A549 (cell line): Measurements from ENCODE around the gene TRMT10C. TPM values are rescaled to one million over a fixed set of nuclear protein-coding genes. Genes with fewer than 3 reads are reported as not detected.
"Not testable (repeated sequence)": the region's sequence is repeated elsewhere in the genome, so short reads cannot be mapped to it uniquely, and the experiment has no call there.

ENCODE experiments used
- ATAC-seq, 2 experiments: fragments of 200-7000 bp in 1 of 2; fragments of >200 bp in 1 of 2; cut with Nextera tagmentation in 1 of 2; cut with Tn5 transposase in 1 of 2; 3 replicates each; pipeline versions ENCODE4 v1.8.0 to v1.9.1; 2018 to 2020; ENCODE audit warnings: mild to moderate bottlenecking in 1 of 2, moderate library complexity in 1 of 2
- CTCF ChIA-PET: fragments of 300-600 bp; sonication (Branson Sonifier 250); formaldehyde crosslinking; extraction: SDS; loops from one replicate; lab custom pipeline; 2021; ENCODE audit warnings: antibody characterized with exemption, inconsistent platforms; lab: Yijun Ruan, JAX
- POLR2A ChIA-PET: fragments of 350-600 bp; formaldehyde crosslinking; extraction: SDS; loops from one replicate; lab custom pipeline; 2021; ENCODE audit warnings: antibody characterized with exemption, inconsistent platforms; lab: Yijun Ruan, JAX
- DNase-seq, 2 experiments: peaks; one replicate each; pipeline versions ENCODE4 v3.0.0 to v3.0.0-alpha.2; 2011 to 2016; ENCODE audit warnings: low read depth in 1 of 2, low spot score in 1 of 2
- FAIRE-seq: peaks from 2 replicates; lab custom pipeline; 2011; peaks lifted over from hg19 to GRCh38; lab: Jason Lieb, UNC
- H3K27ac ChIP-seq, 2 experiments: fragments of >200 bp; sonication (Bioruptor Twin); formaldehyde crosslinking; 3 replicates each; pipeline ENCODE4 v1.5.1; 2016 to 2017
- H3K4me1 ChIP-seq: fragments of >200 bp; sonication (Bioruptor Twin); formaldehyde crosslinking; 3 replicates; pipeline ENCODE4 v1.6.1; 2016
- H3K4me2 ChIP-seq: fragments of >200 bp; sonication (Bioruptor Twin); formaldehyde crosslinking; 3 replicates; pipeline ENCODE4 v1.6.1; 2016
- H3K4me3 ChIP-seq: fragments of >200 bp; sonication (Bioruptor Twin); formaldehyde crosslinking; 3 replicates; pipeline ENCODE4 v1.5.1; 2016
- H3K9me3 ChIP-seq: fragments of >200 bp; sonication (Bioruptor Twin); formaldehyde crosslinking; 3 replicates; pipeline ENCODE4 v1.6.1; 2016
- ATOH8 ChIP-seq: fragments of 250-450 bp; sonication (Bioruptor Pico); IDR thresholded peaks from 2 replicates; pipeline ENCODE4 v1.5.0; 2020; ENCODE audit warnings: low read depth, mild to moderate bottlenecking, moderate library complexity
- CHD4 ChIP-seq: fragments of 200-600 bp; sonication (generic); IDR thresholded peaks from 2 replicates; pipeline ENCODE4 v1.6.1; 2016; ENCODE audit warnings: antibody characterized with exemption, mild to moderate bottlenecking, borderline replicate concordance
- E2F6 ChIP-seq: IDR thresholded peaks from 2 replicates; pipeline ENCODE4 v1.6.1; 2012; ENCODE audit warnings: low read depth, borderline replicate concordance
- ESRRA ChIP-seq: fragments of 150-350 bp; IDR thresholded peaks from 2 replicates; pipeline ENCODE4 v1.6.1; 2014; ENCODE audit warnings: mild to moderate bottlenecking, low read length, borderline replicate concordance
- HDAC2 ChIP-seq: fragments of 200-600 bp; sonication (generic); IDR thresholded peaks from 2 replicates; pipeline ENCODE4 v1.6.1; 2016
- HMGXB4 ChIP-seq: fragments of 250-450 bp; sonication (Bioruptor Pico); IDR thresholded peaks from 2 replicates; pipeline ENCODE4 v1.5.0; 2021; ENCODE audit warnings: mild to moderate bottlenecking, moderate library complexity, borderline replicate concordance
- HOXB13 ChIP-seq: fragments of 250-450 bp; sonication (Bioruptor Pico); IDR thresholded peaks from 2 replicates; pipeline ENCODE4 v1.5.0; 2020; ENCODE audit warnings: low read depth, mild to moderate bottlenecking, moderate library complexity
- MAFK ChIP-seq: fragments of 450-650 bp; IDR thresholded peaks from 2 replicates; pipeline ENCODE4 v1.6.1; 2014; ENCODE audit not compliant: partially characterized antibody
- REST ChIP-seq: fragments of 200-600 bp; sonication (generic); IDR thresholded peaks from 2 replicates; pipeline ENCODE4 v1.6.1; 2016; ENCODE audit warnings: antibody characterized with exemption, mild to moderate bottlenecking, moderate library complexity
- RNF2 ChIP-seq: fragments of 200-600 bp; sonication (generic); IDR thresholded peaks from 2 replicates; pipeline ENCODE4 v1.6.1; 2016; ENCODE audit warnings: low read depth, mild to moderate bottlenecking, antibody characterized with exemption, moderate library complexity, borderline replicate concordance
- SREBF2 ChIP-seq: fragments of 450-650 bp; IDR thresholded peaks from 2 replicates; pipeline ENCODE4 v1.6.1; 2014; ENCODE audit warnings: mild to moderate bottlenecking, moderate library complexity
- ZC3H11A ChIP-seq: fragments of 450-650 bp; IDR thresholded peaks from 2 replicates; pipeline ENCODE4 v1.6.1; 2014; ENCODE audit warnings: antibody characterized with exemption, mild to moderate bottlenecking
- ZSCAN20 ChIP-seq: fragments of 250-450 bp; sonication (Bioruptor Pico); IDR thresholded peaks from 2 replicates; pipeline ENCODE4 v1.8.0; 2022; ENCODE audit warnings: mild to moderate bottlenecking, moderate library complexity
- WGBS: methylation state at CpG from one replicate; pipeline ENCODE4 v1.1.6; 2017; ENCODE audit errors: missing lambda C conversion rate; 5-methylcytosine and 5-hydroxymethylcytosine counted together
- polyA plus RNA-seq, 4 experiments: library from polyadenylated mRNA; depleted of rRNA in 3 of 4; stranded (reverse); fragments of >200 nt; fragmentation: RNase III in 1 of 4; extraction: RNeasy Plus Mini Kit Qiagen cat#74134 plus additional on column Dnase treatment in 1 of 4; gene quantifications; 2 replicates in 3 of 4; 3 replicates in 1 of 4; pipeline ENCODE4 v1.2.3, GENCODE V29; 2011 to 2017

TRMT10C gene
- polyA plus RNA-seq, 2 of the 4 experiments (the other 2 are of a cell fraction) = 30.8 to 37.0 TPM

GRCh38 chr3:101533603-101533968, 28.1 kb upstream of the TRMT10C start:
- no peak overlapping the region for H3K4me2 ChIP-seq
- DNase-seq (no peak), FAIRE-seq (no peak)

GRCh38 chr3:101535221-101535620, 26.4 kb upstream of the TRMT10C start:
- no peaks in the 10 kb centered on the region for H3K4me1 ChIP-seq
- DNase-seq (no peak), ATAC-seq (no peak)
- no peak overlapping the region for H3K4me2 ChIP-seq
- no peaks in the 10 kb centered on the region for H3K9me3 ChIP-seq
- CTCF ChIA-PET = interaction anchor here (0.9 to 1.6 kb wide), 2 partner anchors 34 to 103 kb away, joined by 3 read pairs; no protein-coding TSS in a partner anchor
- TF ChIP-seq ZC3H11A (peak; percentile 53), ATOH8 (CRISPR knock-in tag) (no peak), ZSCAN20 (CRISPR knock-in tag) (no peak)
- TF ChIP-seq, all 56 proteins: peak for 1
- H3K27ac ChIP-seq = no peak overlapping the region
- no peak for FAIRE-seq
- no peak overlapping the region for H3K4me3 ChIP-seq
- POLR2A ChIA-PET = no interaction called here
- 56% methylated on average over 5 of the region's 5 CpGs for WGBS

More at GRCh38 chr3:101533603-101533968, 28.1 kb upstream of the TRMT10C start:
- no peak overlapping the region for H3K4me3 ChIP-seq
- ATAC-seq = no peak
- no peak overlapping the region for H3K27ac ChIP-seq
- POLR2A ChIA-PET = no interaction called here
- H3K4me1 ChIP-seq = no peaks in the 10 kb centered on the region
- H3K9me3 ChIP-seq = no peaks in the 10 kb centered on the region
- CTCF ChIA-PET = no interaction called here
- WGBS = 88% methylated on average over 1 of the region's 1 CpG
- no peak for TF ChIP-seq HOXB13 (CRISPR knock-in tag)
- no peak for TF ChIP-seq SREBF2
- no peak for TF ChIP-seq HMGXB4 (CRISPR knock-in tag)
- TF ChIP-seq CHD4 = no peak

GRCh38 chr3:101536266-101536665, 25.4 kb upstream of the TRMT10C start:
- TF ChIP-seq E2F6 (no peak), ESRRA (no peak), HDAC2 (no peak), CHD4 (no peak), REST (no peak), RNF2 (no peak), MAFK (no peak)
- FAIRE-seq (no peak), DNase-seq (no peak), ATAC-seq (no peak)
- WGBS = 50% methylated on average over 1 of the region's 1 CpG
- no peak overlapping the region for H3K27ac ChIP-seq
- no peaks in the 10 kb centered on the region for H3K9me3 ChIP-seq
- no peak overlapping the region for H3K4me3 ChIP-seq
- H3K4me1 ChIP-seq = no peaks in the 10 kb centered on the region
- ChIA-PET CTCF (interaction anchor here (0.9 kb wide), 1 partner anchor 102 kb away, joined by 3 read pairs; no protein-coding TSS in a partner anchor), POLR2A (no interaction called here)
- no peak overlapping the region for H3K4me2 ChIP-seq

- H3K4me1 ChIP-seq, CTCF ChIA-PET, FAIRE-seq, POLR2A ChIA-PET, H3K4me2 ChIP-seq, H3K4me3 ChIP-seq, ATAC-seq, H3K9me3 ChIP-seq, DNase-seq, H3K27ac ChIP-seq: not testable (repeated sequence)
- WGBS = 47% methylated on average over 1 of the region's 1 CpG
These were observed 24.7 kb upstream of the TRMT10C start for GRCh38 chr3:101536955-101537354.
